Fibroblast of skin of left quadriceps (primary cell): ENCODE measurements around the gene RGP1.

Experiments
- DNase-seq, 2 experiments: peaks; one replicate each; pipeline ENCODE4 v3.0.0-alpha.2; 2013; ENCODE audit warnings: low read depth in 2 of 2

RGP1 gene

GRCh38 chr9:35743880-35744518 lies 5.1 kb upstream of the RGP1 start:
- DNase-seq, result no peak

GRCh38 chr9:35745569-35745968 lies 3.5 kb upstream of the RGP1 start:
- DNase-seq, result no peak

GRCh38 chr9:35746583-35746982 lies 2.5 kb upstream of the RGP1 start:
- DNase-seq, result no peak

- no peak for DNase-seq
Observed at GRCh38 chr9:35748242-35748857, 737 bp upstream of the RGP1 start.

GRCh38 chr9:35749515-35750255 lies 598 bp downstream of the RGP1 start:
- DNase-seq, result no peak

- no peak for DNase-seq
Observed at GRCh38 chr9:35750256-35750531, 1.1 kb downstream of the RGP1 start.

- DNase-seq, result no peak
Observed at GRCh38 chr9:35753466-35753865, 4.4 kb downstream of the RGP1 start.

- DNase-seq, result no peak
Observed at GRCh38 chr9:35754264-35754663, 5.2 kb downstream of the RGP1 start, which contains the start of gene MSMP. MSMP (minus strand) TSS chr9:35754276; CDS start chr9:35754129, 147 bp downstream.

GRCh38 chr9:35755071-35755470 lies 6.0 kb downstream of the RGP1 start:
- DNase-seq, result no peak

GRCh38 chr9:35756275-35757225 lies 7.5 kb downstream of the RGP1 start:
- no peak for DNase-seq

- DNase-seq, result no peak
Observed at GRCh38 chr9:35757226-35757891, 8.3 kb downstream of the RGP1 start.

GRCh38 chr9:35757892-35758275 lies 8.8 kb downstream of the RGP1 start:
- no peak for DNase-seq

- no peak for DNase-seq
Observed at GRCh38 chr9:35758475-35759050, 9.5 kb downstream of the RGP1 start.

- DNase-seq, result no peak
Observed at GRCh38 chr9:35759795-35760194, 10.7 kb downstream of the RGP1 start.

GRCh38 chr9:35760651-35761050 lies 11.6 kb downstream of the RGP1 start:
- DNase-seq, result no peak

- DNase-seq, result no peak
Observed at GRCh38 chr9:35763181-35763580, 14.1 kb downstream of the RGP1 start.

GRCh38 chr9:35763803-35764202 lies 14.7 kb downstream of the RGP1 start:
- DNase-seq, result no peak

- DNase-seq, result no peak
Observed at GRCh38 chr9:35766997-35767396, 17.9 kb downstream of the RGP1 start.

GRCh38 chr9:35767458-35767857 lies 18.4 kb downstream of the RGP1 start:
- no peak for DNase-seq

- DNase-seq, result no peak
Observed at GRCh38 chr9:35769763-35770162, 20.7 kb downstream of the RGP1 start.

- no peak for DNase-seq
Observed at GRCh38 chr9:35771075-35771433, 22.0 kb downstream of the RGP1 start.
